ENCODE data around the gene STXBP6. TPM values are rescaled to one million over a fixed set of nuclear protein-coding genes. Genes with fewer than 3 reads are reported as not detected.
A peak's percentile ranks its signal among the peaks of the same experiment; 100 is the strongest.

The STXBP6 gene
- total RNA-seq, 1 experiment from 2014 or later = 22.8 TPM

- DNase-seq (ENCODE audit: low spot score) = no peak
Measured at GRCh38 chr14:24833385-24833784, 216.6 kb downstream of the STXBP6 start.

- DNase-seq (ENCODE audit: low spot score) = no peak
Measured at GRCh38 chr14:24831677-24832076, 218.3 kb downstream of the STXBP6 start.

GRCh38 chr14:24829862-24830261 is 220.1 kb downstream of the STXBP6 start:
- DNase-seq (ENCODE audit: low spot score) = no peak

GRCh38 chr14:24828486-24828885 is 221.5 kb downstream of the STXBP6 start:
- DNase-seq (ENCODE audit: low spot score) = no peak

GRCh38 chr14:24826390-24826789 is 223.6 kb downstream of the STXBP6 start:
- DNase-seq (ENCODE audit: low spot score) = no peak

- no peak for DNase-seq (ENCODE audit: low spot score)
Measured at GRCh38 chr14:24820616-24821015, 229.3 kb downstream of the STXBP6 start.

GRCh38 chr14:24818823-24819341 is 231.1 kb downstream of the STXBP6 start:
- DNase-seq (ENCODE audit: low spot score) = no peak

GRCh38 chr14:24818058-24818822 is 231.7 kb downstream of the STXBP6 start:
- DNase-seq (ENCODE audit: low spot score) = no peak

- peak; percentile 11 for DNase-seq (ENCODE audit: low spot score)
Measured at GRCh38 chr14:24817212-24818057, 232.5 kb downstream of the STXBP6 start.

- no peak for DNase-seq (ENCODE audit: low spot score)
Measured at GRCh38 chr14:24816929-24817211, 233.1 kb downstream of the STXBP6 start.

- no peak for DNase-seq (ENCODE audit: low spot score)
Measured at GRCh38 chr14:24816011-24816928, 233.7 kb downstream of the STXBP6 start.

- DNase-seq (ENCODE audit: low spot score) = no peak
Measured at GRCh38 chr14:24815543-24815942, 234.4 kb downstream of the STXBP6 start.

- no peak for DNase-seq (ENCODE audit: low spot score)
Measured at GRCh38 chr14:24814944-24815343, 235.0 kb downstream of the STXBP6 start.

- no peak for DNase-seq (ENCODE audit: low spot score)
Measured at GRCh38 chr14:24814346-24814745, 235.6 kb downstream of the STXBP6 start.

- DNase-seq (ENCODE audit: low spot score) = no peak
Measured at GRCh38 chr14:24813819-24814259, 236.1 kb downstream of the STXBP6 start.

GRCh38 chr14:24813089-24813815 is 236.7 kb downstream of the STXBP6 start:
- DNase-seq (ENCODE audit: low spot score) = no peak

GRCh38 chr14:24809135-24809534 is 240.8 kb downstream of the STXBP6 start:
- DNase-seq (ENCODE audit: low spot score) = no peak

GRCh38 chr14:24808412-24808811 is 241.5 kb downstream of the STXBP6 start:
- DNase-seq (ENCODE audit: low spot score) = no peak

- peak; percentile 56 for DNase-seq (ENCODE audit: low spot score)
Measured at GRCh38 chr14:24806061-24806678, 243.8 kb downstream of the STXBP6 start.

GRCh38 chr14:24804552-24805212 is 245.3 kb downstream of the STXBP6 start:
- no peak for DNase-seq (ENCODE audit: low spot score)

All from H4 (cell line).